DOHH2 (cell line): ENCODE measurements around the gene EML6.
"Not testable (repeated sequence)": the region's sequence is repeated elsewhere in the genome, so short reads cannot be mapped to it uniquely, and the experiment has no call there.

Experiments
- H3F3A ChIP-seq: fragments of 200-600 bp; sonication (generic), shearing (Covaris generic); 2 replicates; pipeline ENCODE4 v1.6.0; 2016; ENCODE audit warnings: antibody characterized with exemption, mild to moderate bottlenecking; ENCODE audit not compliant: control insufficient read depth, insufficient read depth
- H3K27ac ChIP-seq: fragments of 200-600 bp; sonication (generic); 2 replicates; pipeline ENCODE4 v1.5.1; 2014; ENCODE audit warnings: low read depth, mild to moderate bottlenecking, low read length, moderate library complexity
- H3K27me3 ChIP-seq: fragments of 200-600 bp; sonication (generic); 2 replicates; pipeline ENCODE4 v1.6.1; 2014; ENCODE audit warnings: mild to moderate bottlenecking, low read length, mixed read lengths; ENCODE audit not compliant: control insufficient read depth
- H3K36me3 ChIP-seq: fragments of 200-600 bp; sonication (generic); 2 replicates; pipeline ENCODE4 v1.6.1; 2014; ENCODE audit warnings: mild to moderate bottlenecking, low read length, moderate library complexity, mixed read lengths; ENCODE audit not compliant: control insufficient read depth
- H3K4me1 ChIP-seq: fragments of 200-600 bp; sonication (generic); 2 replicates; pipeline ENCODE4 v1.6.1; 2014; ENCODE audit warnings: mild to moderate bottlenecking, low read length, mixed read lengths; ENCODE audit not compliant: control insufficient read depth
- H3K4me2 ChIP-seq: fragments of 200-600 bp; sonication (generic); 2 replicates; pipeline ENCODE4 v1.6.0; 2014; ENCODE audit warnings: mild to moderate bottlenecking, low read length, moderate library complexity
- H3K4me3 ChIP-seq: fragments of 200-600 bp; sonication (generic); 2 replicates; pipeline ENCODE4 v1.5.1; 2014; ENCODE audit warnings: mild to moderate bottlenecking, low read length, mixed read lengths
- H3K79me2 ChIP-seq: fragments of 200-600 bp; sonication (generic); 2 replicates; pipeline ENCODE4 v1.6.1; 2014; ENCODE audit warnings: mild to moderate bottlenecking, low read length, mixed read lengths; ENCODE audit not compliant: control insufficient read depth
- H3K9me2 ChIP-seq: fragments of 200-600 bp; sonication (generic); replicated peaks from 2 replicates; pipeline ENCODE4 v1.6.1; 2014; ENCODE audit warnings: mild to moderate bottlenecking, low read length, mixed read lengths; ENCODE audit not compliant: control insufficient read depth
- H3K9me3 ChIP-seq: fragments of 200-600 bp; sonication (generic); 2 replicates; pipeline ENCODE4 v1.6.1; 2014; ENCODE audit warnings: antibody characterized with exemption, low read length, mixed read lengths; ENCODE audit not compliant: control insufficient read depth, insufficient read depth
- H4K20me1 ChIP-seq: fragments of 200-600 bp; sonication (generic); 2 replicates; pipeline ENCODE4 v1.6.0; 2014; ENCODE audit warnings: low read depth, mild to moderate bottlenecking, antibody characterized with exemption, low read length, moderate library complexity; ENCODE audit not compliant: control insufficient read depth, insufficient read depth
- CTCF ChIP-seq: fragments of 200-600 bp; sonication (generic); IDR thresholded peaks from one replicate; pipeline ENCODE4 v1.5.1; 2014; ENCODE audit warnings: antibody characterized with exemption, mild to moderate bottlenecking, low read depth, low read length; ENCODE audit not compliant: poor library complexity, severe bottlenecking
- EZH2phosphoT487 ChIP-seq: fragments of 200-600 bp; sonication (generic); IDR thresholded peaks from 2 replicates; pipeline ENCODE4 v1.6.1; 2017; ENCODE audit warnings: borderline replicate concordance, mild to moderate bottlenecking, antibody characterized with exemption, low read length, moderate library complexity, mixed read lengths

EML6 gene

DNA sequence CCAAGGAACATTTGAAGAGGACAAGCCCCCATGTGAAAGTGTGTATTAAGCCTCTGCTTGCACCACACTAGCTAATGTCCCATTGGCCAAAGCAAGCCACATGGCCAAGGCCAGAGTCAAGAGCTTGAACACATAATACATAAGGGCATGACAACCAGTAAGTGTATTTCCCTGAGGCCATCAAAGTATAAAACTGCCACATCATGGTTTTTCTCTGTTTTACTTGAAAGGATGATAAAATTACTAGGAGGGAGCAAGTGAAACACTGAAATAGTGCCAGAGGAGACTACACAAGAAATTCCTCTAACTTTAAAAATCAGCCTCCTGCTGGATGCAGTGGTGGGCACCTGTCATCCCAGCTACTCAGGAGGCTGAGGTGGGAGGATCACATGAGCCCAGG is 30.9 kb upstream of the EML6 start:
- no peaks in the 10 kb centered on the region for H3K9me2 ChIP-seq
- no peak overlapping the region for H3K4me2 ChIP-seq
- no peaks in the 10 kb centered on the region for H3K9me3 ChIP-seq
- H3F3A ChIP-seq: no peaks in the 10 kb centered on the region
- H3K4me1 ChIP-seq: no peaks in the 10 kb centered on the region
- no peaks in the 10 kb centered on the region for H3K27me3 ChIP-seq
- no peak overlapping the region for H3K27ac ChIP-seq
- H3K79me2 ChIP-seq: no peaks in the 10 kb centered on the region
- no peaks in the 10 kb centered on the region for H4K20me1 ChIP-seq
- no peak for TF ChIP-seq EZH2phosphoT487
- no peak for TF ChIP-seq CTCF
- H3K36me3 ChIP-seq: no peaks in the 10 kb centered on the region
- no peak overlapping the region for H3K4me3 ChIP-seq

DNA sequence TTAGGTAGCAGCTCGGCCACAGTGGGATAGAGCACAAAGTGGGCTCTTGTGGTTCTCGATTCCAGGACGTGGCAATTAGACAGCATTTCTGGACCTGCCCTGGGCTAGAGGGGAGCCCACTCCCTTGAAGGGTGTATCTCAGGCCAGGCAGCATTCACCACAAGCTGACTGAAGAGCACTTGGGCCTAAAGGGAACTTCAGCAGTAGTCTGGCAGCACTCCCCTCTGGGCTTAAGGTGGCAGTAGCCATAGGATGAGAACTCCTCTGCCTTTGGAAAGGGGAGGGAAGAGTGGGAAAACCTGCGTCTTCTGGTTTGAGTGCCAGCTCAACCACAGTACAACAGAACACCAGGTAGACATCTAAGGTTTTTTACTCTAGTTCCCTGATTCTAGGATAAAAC is 28.1 kb upstream of the EML6 start:
- Histone ChIP-seq H3K4me3 (no peak overlapping the region), H3K9me2 (no peaks in the 10 kb centered on the region), H3K79me2 (no peaks in the 10 kb centered on the region), H3K27ac (no peak overlapping the region), H3K36me3 (no peaks in the 10 kb centered on the region), H3K4me1 (no peaks in the 10 kb centered on the region), H3K9me3 (no peaks in the 10 kb centered on the region), H3K4me2 (no peak overlapping the region), H3F3A (no peaks in the 10 kb centered on the region), H3K27me3 (no peaks in the 10 kb centered on the region), H4K20me1 (no peaks in the 10 kb centered on the region)
- TF ChIP-seq CTCF (no peak), EZH2phosphoT487 (no peak)

GRCh38 chr2:54697934-54698333 is 25.5 kb upstream of the EML6 start:
- Histone ChIP-seq H3K27me3 (no peaks in the 10 kb centered on the region), H3K4me3 (no peak overlapping the region), H3K27ac (no peak overlapping the region), H3K4me1 (no peaks in the 10 kb centered on the region), H4K20me1 (no peaks in the 10 kb centered on the region), H3K9me2 (no peaks in the 10 kb centered on the region), H3F3A (no peaks in the 10 kb centered on the region), H3K4me2 (no peak overlapping the region), H3K9me3 (no peaks in the 10 kb centered on the region), H3K36me3 (no peaks in the 10 kb centered on the region), H3K79me2 (no peaks in the 10 kb centered on the region)
- TF ChIP-seq EZH2phosphoT487 (no peak), CTCF (no peak)

- H3K4me2 ChIP-seq, H3F3A ChIP-seq, H3K4me3 ChIP-seq, H3K27me3 ChIP-seq, H3K36me3 ChIP-seq, H3K79me2 ChIP-seq, H3K27ac ChIP-seq, H3K9me3 ChIP-seq, H4K20me1 ChIP-seq, H3K4me1 ChIP-seq, H3K9me2 ChIP-seq: not testable (repeated sequence)
These were observed 24.5 kb upstream of the EML6 start for GRCh38 chr2:54698926-54699325.
